Measurements from ENCODE around the gene PUS7L. TPM values are rescaled to one million over a fixed set of nuclear protein-coding genes. Genes with fewer than 3 reads are reported as not detected.

Gene PUS7L
- total RNA-seq, 1 experiment from 2014 or later = 15.3 TPM

DNA sequence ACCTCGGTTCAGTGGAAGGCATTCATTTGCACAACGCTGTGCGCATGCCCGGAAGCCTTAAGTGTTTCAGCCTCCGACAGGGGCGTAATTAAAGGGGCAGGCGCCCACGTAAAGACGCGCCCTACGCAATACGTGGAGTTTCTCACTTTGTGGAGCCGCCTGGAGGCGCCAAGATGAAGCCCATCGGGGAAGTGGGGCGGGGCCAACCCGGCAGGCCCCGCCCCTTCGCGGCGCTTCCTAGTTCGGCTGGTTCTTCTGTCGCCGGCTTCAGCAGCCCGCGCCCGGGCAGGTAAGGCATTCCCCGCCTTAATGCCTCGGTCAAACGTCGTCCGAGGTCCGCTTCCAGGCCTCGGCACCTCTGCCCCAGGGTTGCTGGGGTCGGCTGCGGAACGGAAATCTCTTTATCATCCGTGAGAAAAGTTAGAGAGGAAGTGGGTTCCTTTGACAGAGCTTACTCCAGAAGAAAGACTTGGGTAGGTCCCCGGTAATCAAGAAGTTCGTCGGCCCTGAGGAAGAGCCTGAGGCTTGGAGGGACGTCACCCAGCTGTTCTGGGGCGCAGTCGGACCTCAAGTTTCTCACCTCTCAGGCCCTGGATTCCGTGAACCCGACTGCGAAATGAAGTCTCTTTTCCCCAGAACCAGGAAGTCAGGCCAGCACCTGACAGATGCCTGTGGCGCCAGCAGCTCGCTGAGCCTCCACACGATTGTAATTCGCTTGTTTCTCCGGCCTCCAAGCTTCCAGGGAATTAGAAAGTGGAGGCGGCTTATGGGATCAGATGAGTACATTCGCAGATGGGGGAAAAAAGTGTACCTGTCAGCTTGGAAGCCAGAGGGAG is at the start of gene PUS7L, which contains the start of gene IRAK4 (continued):
- peak; percentile 63 for TF ChIP-seq ELF1 (IDR thresholded peaks at IDR 0.05; ENCODE audit: borderline replicate concordance, low read depth)
- TF ChIP-seq, protein P1, sequence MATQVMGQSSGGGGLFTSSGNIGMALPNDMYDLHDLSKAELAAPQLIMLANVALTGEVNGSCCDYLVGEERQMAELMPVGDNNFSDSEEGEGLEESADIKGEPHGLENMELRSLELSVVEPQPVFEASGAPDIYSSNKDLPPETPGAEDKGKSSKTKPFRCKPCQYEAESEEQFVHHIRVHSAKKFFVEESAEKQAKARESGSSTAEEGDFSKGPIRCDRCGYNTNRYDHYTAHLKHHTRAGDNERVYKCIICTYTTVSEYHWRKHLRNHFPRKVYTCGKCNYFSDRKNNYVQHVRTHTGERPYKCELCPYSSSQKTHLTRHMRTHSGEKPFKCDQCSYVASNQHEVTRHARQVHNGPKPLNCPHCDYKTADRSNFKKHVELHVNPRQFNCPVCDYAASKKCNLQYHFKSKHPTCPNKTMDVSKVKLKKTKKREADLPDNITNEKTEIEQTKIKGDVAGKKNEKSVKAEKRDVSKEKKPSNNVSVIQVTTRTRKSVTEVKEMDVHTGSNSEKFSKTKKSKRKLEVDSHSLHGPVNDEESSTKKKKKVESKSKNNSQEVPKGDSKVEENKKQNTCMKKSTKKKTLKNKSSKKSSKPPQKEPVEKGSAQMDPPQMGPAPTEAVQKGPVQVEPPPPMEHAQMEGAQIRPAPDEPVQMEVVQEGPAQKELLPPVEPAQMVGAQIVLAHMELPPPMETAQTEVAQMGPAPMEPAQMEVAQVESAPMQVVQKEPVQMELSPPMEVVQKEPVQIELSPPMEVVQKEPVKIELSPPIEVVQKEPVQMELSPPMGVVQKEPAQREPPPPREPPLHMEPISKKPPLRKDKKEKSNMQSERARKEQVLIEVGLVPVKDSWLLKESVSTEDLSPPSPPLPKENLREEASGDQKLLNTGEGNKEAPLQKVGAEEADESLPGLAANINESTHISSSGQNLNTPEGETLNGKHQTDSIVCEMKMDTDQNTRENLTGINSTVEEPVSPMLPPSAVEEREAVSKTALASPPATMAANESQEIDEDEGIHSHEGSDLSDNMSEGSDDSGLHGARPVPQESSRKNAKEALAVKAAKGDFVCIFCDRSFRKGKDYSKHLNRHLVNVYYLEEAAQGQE (IDR thresholded peaks at IDR 0.05; ENCODE audit: low read depth) = no peak
- TF ChIP-seq EZH2phosphoT487 (IDR thresholded peaks at IDR 0.05; ENCODE audit: borderline replicate concordance) = no peak
- no peak for TF ChIP-seq RAD21 (IDR thresholded peaks at IDR 0.05; ENCODE audit: low read depth)
- TF ChIP-seq CBX3 (IDR thresholded peaks at IDR 0.05; ENCODE audit: low read depth) = 0 out of 2 replicates have a peak, but pooled peaks have one; percentile 15

DNA sequence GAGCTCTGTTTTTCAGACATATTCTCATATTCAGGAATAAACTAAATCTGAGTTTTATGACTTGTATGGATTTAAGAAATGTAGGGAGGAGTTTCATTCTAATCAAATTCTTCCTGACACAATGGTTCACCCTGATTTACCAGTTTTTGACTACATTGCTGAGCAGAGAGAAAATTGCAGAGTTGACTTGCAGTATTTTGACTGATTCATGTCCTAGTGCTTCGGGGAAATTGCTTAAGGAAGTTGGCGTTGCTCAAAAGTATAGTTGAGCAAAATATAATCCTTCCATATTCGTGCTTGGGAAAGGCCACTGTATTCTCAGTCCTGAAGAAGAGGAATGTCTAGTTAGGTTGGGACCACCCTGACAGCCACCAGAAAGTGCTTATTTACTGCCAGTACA is 48.8 kb upstream of the PUS7L start:
- Histone ChIP-seq H3K27ac (ENCODE audit: low read depth, low read length) (no peak overlapping the region), H3K9ac (ENCODE audit: low read length) (no peak overlapping the region), H3K9me3 (ENCODE audit: control insufficient read depth in 1 of 2, insufficient read depth in 1 of 2, low read depth in 1 of 2, low read length in 2 of 2) (no peaks in the 10 kb centered on the region), H3K79me2 (ENCODE audit: insufficient read depth, low read length) (peaks cover 36% of the 10 kb centered on the region), H3K27me3 (ENCODE audit: insufficient read depth, low read length) (no peaks in the 10 kb centered on the region), H3K9me2 (ENCODE audit: insufficient read depth) (no peaks in the 10 kb centered on the region), H3K4me2 (ENCODE audit: low read length) (peak overlapping the region; percentile 85), H3K4me1 (ENCODE audit: control insufficient read depth in 1 of 2, insufficient read depth in 2 of 2, low read length in 2 of 2) (peaks cover 9 to 15% of the 10 kb centered on the region in 2 experiments), H3K36me3 (ENCODE audit: control insufficient read depth in 1 of 2, insufficient read depth in 2 of 2, low read length in 2 of 2) (peaks cover 10 to 15% of the 10 kb centered on the region in 2 experiments), H4K20me1 (ENCODE audit: insufficient read depth) (no peaks in the 10 kb centered on the region), H2AFZ (ENCODE audit: low read depth, low read length, poor library complexity, severe bottlenecking) (no peak overlapping the region), H3K4me3 (replicated peaks in 1 of 2; ENCODE audit: low read depth in 1 of 2, low read length in 2 of 2) (peak overlapping the region in 1 of 2 experiments; percentile 85; a peak in 1 of 4 replicates)
- DNase-seq (ENCODE audit: low read depth, low spot score) = no peak
- ChIA-PET CTCF (no interaction called here), RAD21 (ENCODE audit: low non-redundant PET in 1 of 2, low total read pairs in 2 of 2, uncharacterized antibody in 2 of 2, unreplicated experiment in 2 of 2) (no interaction called here), POLR2A (no interaction called here)
- BruUV-seq (replicated peaks) = no TSS peak
- ATAC-seq = no peak
- TF ChIP-seq ZNF274 (IDR thresholded peaks at IDR 0.05; ENCODE audit: low read depth, low read length) (no peak), EZH2phosphoT487 (IDR thresholded peaks at IDR 0.05; ENCODE audit: borderline replicate concordance) (no peak), POLR2AphosphoS5 (IDR thresholded peaks at IDR 0.05; ENCODE audit: low read depth, low read length) (no peak), EGR1 (IDR thresholded peaks at IDR 0.05; ENCODE audit: low read depth) (no peak), RAD21 (IDR thresholded peaks at IDR 0.05; ENCODE audit: low read depth) (no peak), ELF1 (IDR thresholded peaks at IDR 0.05; ENCODE audit: borderline replicate concordance, low read depth) (no peak), CEBPB (IDR thresholded peaks at IDR 0.05; ENCODE audit: low read depth) (no peak), TCF7L2 (IDR thresholded peaks at IDR 0.05; ENCODE audit: borderline replicate concordance, extremely low read depth, insufficient read depth, insufficient read length) (no peak), CBX3 (IDR thresholded peaks at IDR 0.05; ENCODE audit: low read depth) (no peak), JUND (IDR thresholded peaks at IDR 0.05) (no peak)
- intact Hi-C loops (cut with micrococcal nuclease) = no loop called here

All from HCT116 (cell line).